Measurements from ENCODE around the gene CLASP2.
"Not testable (repeated sequence)": the region's sequence is repeated elsewhere in the genome, so short reads cannot be mapped to it uniquely, and the experiment has no call there.

CLASP2 gene

GRCh38 chr3:33717866-33718594 is at the start of gene CLASP2:
Gene CLASP2 (minus strand): TSS chr3:33718254. CDS start chr3:33718002, 252 bp downstream.
- DNase-seq, result peak; percentile 79

DNA sequence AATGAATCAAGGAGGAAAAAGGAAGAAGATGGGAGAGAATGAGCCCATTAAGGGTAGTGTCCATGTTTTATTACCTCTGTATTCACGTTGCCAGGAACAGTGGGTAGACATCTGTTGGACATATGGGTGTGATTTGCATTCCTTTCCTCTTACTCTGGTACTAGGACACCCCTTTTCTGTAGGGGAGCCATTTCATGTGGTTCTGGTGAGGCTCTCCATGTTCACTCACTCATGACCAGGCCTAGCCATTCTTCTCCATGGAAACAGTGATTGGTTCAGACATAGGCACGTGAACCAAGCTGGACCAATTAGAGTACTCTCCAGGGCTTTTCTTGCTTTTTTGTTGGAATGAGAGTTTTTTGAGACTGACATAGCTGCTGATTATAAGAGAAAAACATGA is 40.8 kb upstream of the CLASP2 start:
- DNase-seq, result no peak

- no peak for DNase-seq
Measured at GRCh38 chr3:33758281-33758680, 40.2 kb upstream of the CLASP2 start.

DNA sequence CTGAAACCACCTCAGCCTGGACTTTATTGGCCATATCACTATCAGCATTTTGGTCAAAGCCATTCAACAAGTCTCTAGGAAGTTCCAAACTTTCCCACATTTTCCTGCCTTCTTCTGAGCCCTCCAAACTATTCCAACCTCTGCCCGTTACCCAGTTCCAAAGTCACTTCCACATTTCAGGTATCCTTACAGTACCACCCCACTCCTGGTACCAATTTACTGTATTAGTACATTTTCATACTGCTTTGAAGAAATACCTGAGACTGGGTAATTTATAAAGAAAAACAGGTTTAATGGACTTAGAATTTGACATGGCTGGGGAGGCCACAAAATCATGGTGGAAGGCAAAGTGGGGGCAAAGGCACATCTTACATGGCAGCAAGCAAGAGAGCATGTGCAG is 36.3 kb upstream of the CLASP2 start:
- DNase-seq, result not testable (repeated sequence)

DNA sequence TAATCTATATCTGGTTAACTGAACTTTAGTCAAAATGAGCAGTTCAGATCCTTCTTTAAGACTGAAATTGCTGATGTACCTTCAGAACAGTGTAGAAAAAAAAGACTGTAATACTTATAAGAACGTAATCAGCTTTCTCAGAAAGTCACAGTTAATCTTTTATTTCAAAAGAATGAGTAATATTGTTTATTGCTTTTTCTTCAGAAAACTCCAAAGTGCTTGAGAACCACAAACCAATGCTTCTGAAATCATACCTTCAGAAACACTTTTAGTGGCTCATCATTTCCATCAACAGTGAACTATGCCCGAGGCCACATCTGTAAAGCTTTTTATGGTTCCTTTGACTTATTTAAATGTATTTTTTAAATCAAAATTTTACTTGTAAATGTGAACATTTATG is 33.3 kb upstream of the CLASP2 start:
- no peak for DNase-seq

DNA sequence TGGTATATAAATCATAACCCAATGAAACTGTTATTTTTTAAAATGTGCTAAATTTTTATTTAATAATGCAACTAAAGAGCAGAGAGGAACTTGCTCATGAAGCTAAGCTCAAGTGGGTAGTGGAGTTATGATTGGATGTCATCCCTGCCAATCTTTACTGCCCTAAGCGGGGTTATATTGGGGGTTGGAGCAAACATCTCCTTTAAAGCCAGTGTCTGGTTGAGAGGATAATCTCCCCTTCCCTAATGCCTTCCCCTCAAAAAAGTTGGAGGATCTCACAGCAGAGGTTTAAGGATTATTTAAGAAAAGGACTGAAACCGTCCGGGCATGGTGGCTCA is 32.1 kb upstream of the CLASP2 start:
- DNase-seq, result no peak

- DNase-seq, result no peak
Measured at GRCh38 chr3:33749546-33750210, 31.6 kb upstream of the CLASP2 start.

DNA sequence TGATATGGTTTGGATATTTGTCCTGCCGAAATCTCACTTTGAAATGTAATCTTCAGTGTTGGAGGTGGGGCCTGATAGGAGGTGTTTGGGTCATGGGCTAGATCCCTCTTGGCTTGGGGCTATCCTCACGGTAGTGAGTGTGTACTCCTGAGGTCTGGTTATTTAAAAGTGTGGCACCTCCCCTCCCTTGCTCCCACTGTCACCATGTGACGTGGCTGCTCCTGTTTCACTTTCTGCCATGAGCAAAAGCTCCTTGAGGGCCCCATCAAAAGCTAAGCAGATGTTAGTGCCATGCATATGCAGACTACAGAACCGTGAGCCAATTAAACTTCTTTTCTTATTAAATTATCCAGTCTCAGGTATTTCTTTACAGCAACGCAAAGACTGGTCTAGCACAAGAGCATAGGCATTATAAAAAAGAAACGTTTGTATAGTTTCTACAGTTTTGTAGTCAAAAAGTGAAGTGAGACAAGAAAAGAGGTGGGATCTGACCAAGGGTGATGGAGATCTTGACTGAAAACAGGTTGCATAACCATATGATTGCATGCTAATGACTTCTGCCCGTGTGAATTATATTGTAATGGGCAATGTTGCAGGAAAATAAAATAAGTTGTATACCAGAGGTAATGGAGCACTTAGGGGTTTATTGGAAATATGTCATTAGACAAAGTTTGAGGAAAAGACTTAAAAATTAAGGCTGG is 28.5 kb upstream of the CLASP2 start:
- DNase-seq, result no peak

DNA sequence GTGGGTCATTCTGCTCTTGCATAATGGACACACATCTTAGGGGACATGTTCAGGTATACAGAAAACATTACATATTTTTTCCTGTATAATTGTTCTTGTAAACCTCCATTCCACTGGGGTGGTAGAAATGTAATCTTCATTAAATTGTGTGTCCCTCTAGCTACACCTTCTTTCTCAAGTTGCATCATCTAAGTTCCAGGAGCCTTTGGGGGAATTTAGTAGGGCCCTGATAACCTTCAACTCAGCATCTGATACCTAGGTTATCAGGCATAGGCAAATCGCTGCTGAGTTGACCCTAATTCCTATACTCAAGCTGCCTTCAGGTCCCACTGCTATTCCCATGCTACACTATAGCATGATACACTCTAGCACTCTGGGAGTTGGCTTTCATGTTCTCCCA is 19.1 kb upstream of the CLASP2 start:
- no peak for DNase-seq

DNA sequence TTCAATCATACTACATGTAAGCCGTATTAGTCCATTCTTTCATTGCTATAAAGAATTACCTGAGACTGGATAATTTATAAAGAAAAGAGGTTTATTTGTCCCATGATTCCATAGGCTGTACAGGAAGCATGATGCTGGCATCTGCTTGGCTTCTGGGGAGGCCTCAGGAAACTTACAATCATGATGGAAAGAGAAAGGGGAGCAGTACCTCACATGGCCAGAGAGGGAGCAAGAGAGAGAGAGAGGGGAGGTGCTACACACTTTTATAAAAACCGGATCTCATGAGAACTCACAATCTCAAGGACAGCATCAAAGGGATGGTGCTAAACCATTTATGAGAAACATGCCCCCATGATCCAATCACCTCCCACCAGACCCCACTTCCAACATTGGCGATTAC is 14.3 kb upstream of the CLASP2 start:
- no peak for DNase-seq

- no peak for DNase-seq
Measured at GRCh38 chr3:33729993-33730392, 11.9 kb upstream of the CLASP2 start.

- DNase-seq, result no peak
Measured at GRCh38 chr3:33724256-33724655, 6.2 kb upstream of the CLASP2 start.

DNA sequence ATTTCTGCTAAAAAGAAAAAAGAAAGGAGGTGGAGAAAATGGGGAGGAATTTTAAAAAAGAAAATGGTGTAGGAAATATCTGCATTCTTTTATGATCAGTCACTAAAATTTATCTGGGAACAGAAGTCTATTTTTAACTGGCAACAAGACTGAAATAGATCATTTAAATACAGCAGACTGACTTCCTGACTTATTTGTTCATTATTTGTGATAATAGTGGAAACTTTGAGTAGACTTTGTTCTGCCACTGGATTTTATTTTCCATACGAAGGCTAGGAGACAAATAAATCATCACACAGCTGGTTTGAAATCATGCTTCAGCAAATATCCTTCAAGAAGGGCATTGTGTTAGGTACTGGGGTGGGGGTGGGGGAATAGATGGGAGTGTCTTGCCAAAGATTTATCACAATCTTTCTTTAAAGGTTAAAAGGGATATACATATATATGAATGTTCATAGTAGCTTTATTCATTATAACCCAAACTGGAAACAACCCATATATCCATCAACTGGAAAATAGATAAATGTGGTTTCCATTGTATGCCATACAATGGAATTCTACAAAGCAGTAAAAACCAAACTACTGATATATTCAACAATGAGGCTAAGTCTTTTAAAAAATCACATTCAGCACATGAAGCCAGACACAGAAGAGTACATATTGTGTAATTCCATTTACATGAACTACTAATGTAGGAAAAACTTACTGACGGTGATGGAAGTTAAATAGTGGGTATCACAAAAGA is 4.7 kb upstream of the CLASP2 start:
- DNase-seq, result no peak

- no peak for DNase-seq
Measured at GRCh38 chr3:33722191-33722590, 4.1 kb upstream of the CLASP2 start.

DNA sequence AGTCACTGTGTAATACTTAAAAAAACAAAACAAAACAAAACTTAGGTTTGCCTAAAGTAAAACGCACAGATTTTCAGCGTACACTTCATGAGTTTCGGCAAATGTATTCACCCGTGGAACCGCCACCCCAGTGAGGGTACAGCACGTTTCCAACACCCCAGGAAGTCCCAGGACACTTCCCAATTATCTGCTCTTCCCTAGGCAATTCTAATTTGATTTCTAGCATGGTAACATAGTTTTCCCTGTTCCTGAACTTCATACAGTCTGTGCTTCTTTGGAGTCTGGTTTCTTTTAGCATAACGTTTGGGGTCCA is 497 bp upstream of the CLASP2 start:
- DNase-seq, result no peak

- DNase-seq, result peak; percentile 45
Measured at GRCh38 chr3:33717616-33717865, 513 bp downstream of the CLASP2 start.

DNA sequence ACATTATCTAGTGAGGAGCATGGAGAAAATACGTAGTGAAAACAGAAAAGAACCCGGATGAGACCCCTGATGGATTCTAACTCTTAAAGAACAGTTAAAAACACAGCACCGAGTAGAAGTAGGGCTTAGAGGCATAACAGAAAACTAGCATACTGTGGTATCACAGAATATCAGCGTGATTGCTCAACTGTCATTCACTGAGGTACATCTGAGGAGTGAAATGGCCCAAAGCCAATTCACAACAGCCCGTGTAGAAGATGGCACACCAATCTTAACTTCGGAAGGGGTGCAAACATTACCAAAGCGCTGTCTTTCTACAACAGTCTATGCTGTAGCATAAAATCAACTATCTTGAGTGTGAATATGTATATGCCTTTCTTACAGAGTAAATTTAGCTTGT is 1.8 kb downstream of the CLASP2 start:
- no peak for DNase-seq

DNA sequence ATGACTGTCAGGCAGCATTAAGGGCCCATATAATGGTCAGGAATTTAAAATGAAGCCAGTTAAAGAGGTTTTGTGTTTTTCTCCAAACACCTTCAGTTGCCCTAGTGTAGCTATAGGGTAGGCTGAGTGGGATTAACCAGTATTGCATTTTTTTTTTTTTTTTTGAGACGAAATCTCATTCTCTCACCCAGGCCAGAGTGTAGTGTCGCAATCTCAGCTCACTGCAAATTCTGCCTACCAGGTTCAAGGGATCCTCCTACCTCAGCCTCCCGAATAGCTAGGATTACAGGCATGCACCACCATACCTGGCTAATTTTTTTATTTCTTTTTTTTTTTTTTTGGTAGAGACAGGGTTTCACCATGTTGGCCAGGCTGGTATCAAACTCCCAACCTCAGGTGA is 7.0 kb downstream of the CLASP2 start:
- DNase-seq, result no peak

- no peak for DNase-seq
Measured at GRCh38 chr3:33706056-33706455, 12.0 kb downstream of the CLASP2 start.

- DNase-seq, result no peak
Measured at GRCh38 chr3:33704891-33705290, 13.2 kb downstream of the CLASP2 start.

DNA sequence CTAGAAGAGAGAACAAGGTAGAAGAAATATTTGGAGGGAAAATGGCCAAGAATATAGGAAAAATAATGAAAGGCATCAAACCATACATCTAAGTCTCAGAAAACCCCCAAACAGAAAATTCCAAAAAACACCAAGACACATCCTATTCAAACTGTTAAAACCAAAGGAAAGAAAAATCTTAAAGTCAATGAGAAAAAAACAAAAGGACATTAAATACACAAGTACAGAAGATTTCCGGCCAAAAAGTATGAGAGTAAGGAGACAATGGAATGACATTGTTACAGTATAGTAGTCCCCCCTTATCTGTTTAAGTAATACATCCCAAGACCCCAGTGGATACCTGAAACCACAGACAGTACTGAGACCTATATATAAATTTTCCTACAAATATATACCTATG is 18.8 kb downstream of the CLASP2 start:
- DNase-seq, result no peak

- no peak for DNase-seq
Measured at GRCh38 chr3:33694944-33695343, 23.1 kb downstream of the CLASP2 start.

DNA sequence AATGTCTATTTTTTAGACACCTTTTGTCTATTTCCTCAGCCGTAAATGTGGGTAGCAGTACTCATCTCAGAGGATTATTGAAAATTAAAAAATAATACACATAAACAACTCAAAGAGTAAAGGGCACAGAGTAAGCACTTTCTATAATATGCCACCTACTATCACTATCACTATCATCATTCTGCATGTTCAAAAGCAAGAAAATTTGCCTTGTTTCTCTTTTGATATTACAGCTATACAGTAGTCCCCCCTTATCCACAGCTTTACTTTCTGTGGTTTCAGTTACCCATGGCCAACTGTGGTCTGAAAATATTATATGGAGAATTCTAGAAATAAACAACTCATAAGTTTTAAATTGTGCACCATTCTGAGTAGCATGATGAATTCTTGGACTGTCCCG is 27.7 kb downstream of the CLASP2 start:
- DNase-seq, result no peak

DNA sequence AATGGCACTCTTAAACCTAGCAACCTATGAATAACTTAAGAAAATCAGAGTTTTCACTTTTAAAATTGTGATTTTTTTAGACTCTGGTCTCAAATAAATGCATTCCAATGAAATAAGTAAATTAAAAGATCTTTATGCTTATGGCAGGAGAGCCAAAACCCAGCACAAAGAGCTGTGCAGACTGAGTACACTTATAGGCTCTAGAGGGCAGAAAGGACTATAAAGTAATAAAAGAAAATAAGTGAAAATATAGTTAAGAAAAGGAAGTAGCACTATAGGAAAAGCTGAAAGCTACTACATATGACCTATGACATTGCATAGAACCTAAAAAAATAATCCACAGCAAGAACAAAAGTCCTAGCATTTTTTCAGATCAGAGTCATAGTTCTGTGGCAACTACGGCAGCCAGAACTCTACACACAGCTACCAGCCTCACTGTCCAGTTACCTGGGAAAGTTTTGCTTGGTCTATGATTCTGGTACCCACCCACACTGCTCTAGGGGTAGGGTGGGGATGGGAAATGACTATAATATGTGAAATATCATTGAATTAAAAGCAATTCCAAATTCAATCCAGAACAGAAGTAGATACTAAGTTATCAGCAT is 30.5 kb downstream of the CLASP2 start:
- no peak for DNase-seq

Measured in CD4-positive, alpha-beta T cell treated with Interleukin-4 for 4 hours (primary cell).